GM04504 (cell line): Measurements from ENCODE around the gene C22orf23.

Experiments used
- DNase-seq: peaks from one replicate; pipeline ENCODE4 v3.0.0-alpha.2; 2012; ENCODE audit warnings: low read depth

The C22orf23 gene

GRCh38 chr22:37925767-37926166 is 27.6 kb downstream of the C22orf23 start:
- DNase-seq = no peak

- DNase-seq = no peak
These were observed 28.1 kb downstream of the C22orf23 start for GRCh38 chr22:37925330-37925729.

- DNase-seq = no peak
These were observed 28.9 kb downstream of the C22orf23 start for GRCh38 chr22:37924386-37925065.

GRCh38 chr22:37923927-37924326 is 29.5 kb downstream of the C22orf23 start:
- DNase-seq = no peak

GRCh38 chr22:37922191-37922590 is 31.2 kb downstream of the C22orf23 start:
- DNase-seq = no peak

GRCh38 chr22:37920126-37920525 is 33.3 kb downstream of the C22orf23 start:
- no peak for DNase-seq

GRCh38 chr22:37918580-37919270 is 34.7 kb downstream of the C22orf23 start:
- no peak for DNase-seq

- no peak for DNase-seq
These were observed 35.4 kb downstream of the C22orf23 start for GRCh38 chr22:37917874-37918548.

GRCh38 chr22:37916311-37916710 is 37.1 kb downstream of the C22orf23 start:
- DNase-seq = no peak

- no peak for DNase-seq
These were observed 40.1 kb downstream of the C22orf23 start for GRCh38 chr22:37913233-37913721.

- no peak for DNase-seq
These were observed 41.2 kb downstream of the C22orf23 start for GRCh38 chr22:37912171-37912570.

GRCh38 chr22:37911697-37912096 is 41.7 kb downstream of the C22orf23 start:
- DNase-seq = no peak

- no peak for DNase-seq
These were observed 42.3 kb downstream of the C22orf23 start for GRCh38 chr22:37910890-37911672.

- DNase-seq = no peak
These were observed 43.6 kb downstream of the C22orf23 start for GRCh38 chr22:37909766-37910165.

GRCh38 chr22:37907036-37907954 is 46.1 kb downstream of the C22orf23 start:
- no peak for DNase-seq

GRCh38 chr22:37906364-37907008 is 46.9 kb downstream of the C22orf23 start:
- DNase-seq = no peak

GRCh38 chr22:37905534-37906363 is 47.7 kb downstream of the C22orf23 start, which contains the start of gene MICALL1:
Gene MICALL1, plus strand, starts transcription at chr22:37906297. Its CDS starts 126 bp downstream, at chr22:37906423.
- peak; percentile 66 for DNase-seq

GRCh38 chr22:37904572-37905533 is 48.5 kb downstream of the C22orf23 start:
- peak; percentile 96 for DNase-seq
